ENCODE results near the gene SPG11. TPM values are rescaled to one million over a fixed set of nuclear protein-coding genes. Genes with fewer than 3 reads are reported as not detected.

SPG11 gene
- total and polyA plus RNA-seq, 2 of the 13 experiments (the other 11 are each of a cell fraction or from before 2014, with no cell fraction given): 31.5 to 40.7 TPM

- TF ChIP-seq TGIF2 (CRISPR knock-in tag; IDR thresholded peaks at IDR 0.05) (peak; percentile 57; the same call in 1 of the 2 replicates), U2AF1 (optimal IDR thresholded peaks at IDR 0.05; ENCODE audit: low read depth, low read length) (no peak), ZNF460 (CRISPR knock-in tag; IDR thresholded peaks at IDR 0.05; ENCODE audit: borderline replicate concordance) (no peak), FOXK1 (CRISPR knock-in tag; IDR thresholded peaks at IDR 0.05; ENCODE audit: borderline replicate concordance, low read depth) (no peak), CC2D1A (CRISPR knock-in tag; IDR thresholded peaks at IDR 0.05) (no peak), MTF2 (CRISPR knock-in tag; IDR thresholded peaks at IDR 0.05; ENCODE audit: borderline replicate concordance) (no peak), DZIP1 (CRISPR knock-in tag; IDR thresholded peaks at IDR 0.05) (no peak), SP1 (IDR thresholded peaks at IDR 0.05) (no peak), SP1 (CRISPR knock-in tag; IDR thresholded peaks at IDR 0.05) (peak; percentile 86), MBNL3 (CRISPR knock-in tag; conservative IDR thresholded peaks at IDR 0.05) (no peak), HNRNPH1 (optimal IDR thresholded peaks at IDR 0.05; ENCODE audit: low read depth, low read length) (no peak), ZNF331 (CRISPR knock-in tag; IDR thresholded peaks at IDR 0.05) (peak; percentile 64), THAP8 (CRISPR knock-in tag; IDR thresholded peaks at IDR 0.05; ENCODE audit: borderline replicate concordance) (no peak), ERF (CRISPR knock-in tag; IDR thresholded peaks at IDR 0.05) (no peak; the same call in 1 of the 2 replicates), IKZF1 (IDR thresholded peaks at IDR 0.05) (no peak), ZNF83 (CRISPR knock-in tag; IDR thresholded peaks at IDR 0.05; ENCODE audit: borderline replicate concordance) (0 out of 2 replicates have a peak, but pooled peaks have one; percentile 48)
- TF ChIP-seq, protein P1, sequence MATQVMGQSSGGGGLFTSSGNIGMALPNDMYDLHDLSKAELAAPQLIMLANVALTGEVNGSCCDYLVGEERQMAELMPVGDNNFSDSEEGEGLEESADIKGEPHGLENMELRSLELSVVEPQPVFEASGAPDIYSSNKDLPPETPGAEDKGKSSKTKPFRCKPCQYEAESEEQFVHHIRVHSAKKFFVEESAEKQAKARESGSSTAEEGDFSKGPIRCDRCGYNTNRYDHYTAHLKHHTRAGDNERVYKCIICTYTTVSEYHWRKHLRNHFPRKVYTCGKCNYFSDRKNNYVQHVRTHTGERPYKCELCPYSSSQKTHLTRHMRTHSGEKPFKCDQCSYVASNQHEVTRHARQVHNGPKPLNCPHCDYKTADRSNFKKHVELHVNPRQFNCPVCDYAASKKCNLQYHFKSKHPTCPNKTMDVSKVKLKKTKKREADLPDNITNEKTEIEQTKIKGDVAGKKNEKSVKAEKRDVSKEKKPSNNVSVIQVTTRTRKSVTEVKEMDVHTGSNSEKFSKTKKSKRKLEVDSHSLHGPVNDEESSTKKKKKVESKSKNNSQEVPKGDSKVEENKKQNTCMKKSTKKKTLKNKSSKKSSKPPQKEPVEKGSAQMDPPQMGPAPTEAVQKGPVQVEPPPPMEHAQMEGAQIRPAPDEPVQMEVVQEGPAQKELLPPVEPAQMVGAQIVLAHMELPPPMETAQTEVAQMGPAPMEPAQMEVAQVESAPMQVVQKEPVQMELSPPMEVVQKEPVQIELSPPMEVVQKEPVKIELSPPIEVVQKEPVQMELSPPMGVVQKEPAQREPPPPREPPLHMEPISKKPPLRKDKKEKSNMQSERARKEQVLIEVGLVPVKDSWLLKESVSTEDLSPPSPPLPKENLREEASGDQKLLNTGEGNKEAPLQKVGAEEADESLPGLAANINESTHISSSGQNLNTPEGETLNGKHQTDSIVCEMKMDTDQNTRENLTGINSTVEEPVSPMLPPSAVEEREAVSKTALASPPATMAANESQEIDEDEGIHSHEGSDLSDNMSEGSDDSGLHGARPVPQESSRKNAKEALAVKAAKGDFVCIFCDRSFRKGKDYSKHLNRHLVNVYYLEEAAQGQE (IDR thresholded peaks at IDR 0.05; ENCODE audit: borderline replicate concordance in 1 of 2, low read depth in 1 of 2, low read length in 2 of 2): peak in 1 of 2 experiments; percentile 40; a peak in 1 of 4 replicates
- TF ChIP-seq, protein P2, sequence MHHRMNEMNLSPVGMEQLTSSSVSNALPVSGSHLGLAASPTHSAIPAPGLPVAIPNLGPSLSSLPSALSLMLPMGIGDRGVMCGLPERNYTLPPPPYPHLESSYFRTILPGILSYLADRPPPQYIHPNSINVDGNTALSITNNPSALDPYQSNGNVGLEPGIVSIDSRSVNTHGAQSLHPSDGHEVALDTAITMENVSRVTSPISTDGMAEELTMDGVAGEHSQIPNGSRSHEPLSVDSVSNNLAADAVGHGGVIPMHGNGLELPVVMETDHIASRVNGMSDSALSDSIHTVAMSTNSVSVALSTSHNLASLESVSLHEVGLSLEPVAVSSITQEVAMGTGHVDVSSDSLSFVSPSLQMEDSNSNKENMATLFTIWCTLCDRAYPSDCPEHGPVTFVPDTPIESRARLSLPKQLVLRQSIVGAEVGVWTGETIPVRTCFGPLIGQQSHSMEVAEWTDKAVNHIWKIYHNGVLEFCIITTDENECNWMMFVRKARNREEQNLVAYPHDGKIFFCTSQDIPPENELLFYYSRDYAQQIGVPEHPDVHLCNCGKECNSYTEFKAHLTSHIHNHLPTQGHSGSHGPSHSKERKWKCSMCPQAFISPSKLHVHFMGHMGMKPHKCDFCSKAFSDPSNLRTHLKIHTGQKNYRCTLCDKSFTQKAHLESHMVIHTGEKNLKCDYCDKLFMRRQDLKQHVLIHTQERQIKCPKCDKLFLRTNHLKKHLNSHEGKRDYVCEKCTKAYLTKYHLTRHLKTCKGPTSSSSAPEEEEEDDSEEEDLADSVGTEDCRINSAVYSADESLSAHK (CRISPR knock-in tag; IDR thresholded peaks at IDR 0.05; ENCODE audit: borderline replicate concordance): no peak
- TF ChIP-seq, protein P3, sequence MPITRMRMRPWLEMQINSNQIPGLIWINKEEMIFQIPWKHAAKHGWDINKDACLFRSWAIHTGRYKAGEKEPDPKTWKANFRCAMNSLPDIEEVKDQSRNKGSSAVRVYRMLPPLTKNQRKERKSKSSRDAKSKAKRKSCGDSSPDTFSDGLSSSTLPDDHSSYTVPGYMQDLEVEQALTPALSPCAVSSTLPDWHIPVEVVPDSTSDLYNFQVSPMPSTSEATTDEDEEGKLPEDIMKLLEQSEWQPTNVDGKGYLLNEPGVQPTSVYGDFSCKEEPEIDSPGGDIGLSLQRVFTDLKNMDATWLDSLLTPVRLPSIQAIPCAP (CRISPR knock-in tag; IDR thresholded peaks at IDR 0.05; ENCODE audit: low read depth): no peak
Observed at GRCh38 chr15:44536962-44537734, 126.3 kb downstream of the SPG11 start, which contains the start of gene EIF3J (continued).
